HG03103 (cell line): ENCODE measurements around the gene ATP13A3.

Experiments used
- ATAC-seq: cut with Tn5 transposase; IDR thresholded peaks from one replicate; pipeline ENCODE4 v1.9.1; 2021; ENCODE audit warnings: low read depth; ENCODE audit not compliant: unreplicated experiment

Gene ATP13A3

DNA sequence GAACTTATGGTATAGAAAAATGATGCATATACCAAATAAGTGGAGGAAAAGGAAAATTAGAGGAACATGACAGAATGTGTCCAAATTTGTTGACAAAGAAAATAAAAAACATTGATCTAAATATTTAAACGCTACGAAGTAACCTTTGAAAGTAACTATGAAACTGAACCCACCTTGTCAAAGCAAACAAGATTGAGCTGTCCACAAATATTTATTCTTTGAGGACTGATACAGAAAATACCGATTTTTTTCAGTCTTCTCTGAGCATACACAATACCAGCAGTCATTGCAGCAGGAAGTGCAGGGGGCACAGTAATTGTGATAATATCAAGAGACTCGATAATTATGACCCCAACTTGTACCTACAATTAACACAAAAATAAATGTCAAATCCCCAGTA is 40.0 kb downstream of the ATP13A3 start:
- ATAC-seq = no peak

DNA sequence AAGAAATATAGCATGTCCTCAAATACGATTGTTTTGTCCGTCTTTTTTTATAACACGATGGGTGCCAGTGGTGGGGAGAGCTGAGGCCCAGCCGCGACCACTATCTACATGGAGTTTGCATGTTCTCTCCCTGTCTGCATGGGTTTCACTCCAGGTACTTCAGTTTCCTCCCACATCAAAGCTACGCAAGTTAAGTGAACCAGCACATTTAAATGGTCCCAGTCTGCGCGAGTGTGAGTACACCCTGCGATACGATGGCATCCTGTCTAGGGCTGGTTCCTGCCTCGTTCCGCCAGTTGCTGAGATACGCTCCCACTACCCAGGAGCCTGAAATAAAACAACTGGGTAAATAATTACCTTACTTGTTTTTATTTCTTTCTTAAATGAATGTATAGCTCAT is 40.6 kb downstream of the ATP13A3 start:
- ATAC-seq = no peak

DNA sequence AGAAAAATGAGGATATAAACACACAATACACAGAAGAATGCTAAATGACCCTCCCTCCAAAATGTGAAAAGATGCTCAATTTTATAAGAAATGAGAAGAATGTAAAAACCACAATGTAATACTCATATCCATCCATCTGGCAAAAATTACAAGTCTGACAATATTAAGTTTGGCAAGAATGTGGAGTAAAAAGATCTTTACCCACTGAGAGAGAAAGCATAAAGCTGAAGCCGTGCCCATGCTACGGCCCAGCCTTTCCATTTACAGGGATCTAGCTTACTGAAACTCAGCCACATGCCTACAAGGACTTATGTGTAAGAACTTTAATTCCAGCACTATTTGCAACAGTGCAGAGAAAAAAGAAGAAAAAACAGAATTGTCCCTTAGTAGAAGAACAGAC is 42.9 kb downstream of the ATP13A3 start:
- ATAC-seq = no peak

DNA sequence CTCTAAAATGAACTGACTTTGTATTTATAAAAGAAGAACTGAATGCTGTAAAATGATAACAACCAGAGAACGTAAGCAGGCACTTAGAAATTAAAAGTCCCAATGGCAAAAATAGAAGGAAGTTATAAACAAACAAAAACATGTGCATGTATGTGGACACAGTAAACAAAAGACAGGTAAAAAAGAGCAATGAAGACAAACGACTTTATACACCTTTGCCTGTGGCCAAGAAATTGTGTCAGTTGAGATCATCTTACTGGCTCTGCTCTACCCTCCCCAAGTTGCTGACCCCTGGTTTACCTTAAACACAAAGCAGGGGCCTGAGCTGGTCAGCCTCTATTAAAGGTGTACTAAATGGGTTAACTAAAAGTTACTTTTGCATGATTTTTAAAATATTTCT is 46.0 kb downstream of the ATP13A3 start:
- ATAC-seq = no peak

- ATAC-seq = no peak
Observed at GRCh38 chr3:194439881-194440550, 46.8 kb downstream of the ATP13A3 start.

- ATAC-seq = no peak
Observed at GRCh38 chr3:194434503-194434902, 52.3 kb downstream of the ATP13A3 start.

DNA sequence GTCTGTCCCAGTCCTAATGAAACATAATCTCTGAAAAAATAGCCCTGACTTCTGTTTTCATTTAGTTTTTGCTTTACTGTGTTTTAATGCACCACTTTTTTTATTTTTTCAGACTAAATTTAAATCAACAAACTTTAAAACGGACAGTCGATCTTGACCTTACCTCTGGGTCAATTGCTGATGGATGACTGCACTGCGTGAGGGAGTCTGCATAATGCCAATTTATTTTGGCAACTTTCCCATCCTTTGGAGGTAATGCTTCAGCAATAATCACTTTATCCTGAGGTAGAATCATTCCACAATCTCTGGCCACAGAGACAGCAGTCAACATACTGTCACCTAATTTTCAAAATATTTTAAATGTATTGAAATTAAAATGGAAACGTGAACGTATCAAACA is 55.2 kb downstream of the ATP13A3 start:
- ATAC-seq = no peak

- ATAC-seq = no peak
Observed at GRCh38 chr3:194425399-194425798, 61.4 kb downstream of the ATP13A3 start.

GRCh38 chr3:194424953-194425352 is 61.8 kb downstream of the ATP13A3 start:
- no peak for ATAC-seq

GRCh38 chr3:194424373-194424772 is 62.4 kb downstream of the ATP13A3 start:
- no peak for ATAC-seq

DNA sequence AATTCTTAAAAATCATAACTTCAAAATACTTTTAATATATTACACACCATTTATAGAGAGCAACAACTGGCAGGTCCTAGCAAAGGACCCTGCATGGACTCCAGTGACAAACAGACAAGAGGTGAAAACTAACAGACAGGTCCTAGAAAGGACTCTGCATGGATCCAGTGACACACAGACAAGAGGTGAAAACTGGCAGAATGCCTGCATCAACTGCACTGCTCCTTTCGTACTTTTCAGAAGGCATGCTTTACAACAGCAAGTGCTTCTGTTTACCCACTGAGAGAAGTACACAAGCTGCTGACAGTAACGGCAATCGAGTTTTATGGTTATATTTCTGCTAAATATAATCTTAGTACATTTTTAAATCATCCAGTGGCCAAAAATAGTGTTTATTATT is 63.5 kb downstream of the ATP13A3 start:
- no peak for ATAC-seq

GRCh38 chr3:194422188-194422587 is 64.6 kb downstream of the ATP13A3 start:
- no peak for ATAC-seq

DNA sequence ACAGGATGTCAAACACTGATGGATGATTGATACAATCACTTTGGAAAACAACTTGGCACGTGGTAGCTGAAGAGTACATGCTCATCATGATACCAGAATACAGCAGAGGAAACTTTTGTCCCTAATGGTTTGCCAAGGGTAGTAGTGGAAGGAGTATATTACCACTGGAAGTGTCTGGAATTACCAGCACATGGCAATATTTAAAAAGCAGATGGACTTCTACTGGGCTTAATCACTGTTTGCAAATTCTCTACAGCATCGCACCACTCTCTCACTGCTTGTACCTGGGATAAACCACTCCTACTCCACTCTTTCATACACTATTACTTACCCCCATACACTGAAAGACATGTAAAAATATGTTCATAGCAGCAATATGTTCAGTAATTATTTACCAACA is 68.1 kb downstream of the ATP13A3 start:
- ATAC-seq = no peak

DNA sequence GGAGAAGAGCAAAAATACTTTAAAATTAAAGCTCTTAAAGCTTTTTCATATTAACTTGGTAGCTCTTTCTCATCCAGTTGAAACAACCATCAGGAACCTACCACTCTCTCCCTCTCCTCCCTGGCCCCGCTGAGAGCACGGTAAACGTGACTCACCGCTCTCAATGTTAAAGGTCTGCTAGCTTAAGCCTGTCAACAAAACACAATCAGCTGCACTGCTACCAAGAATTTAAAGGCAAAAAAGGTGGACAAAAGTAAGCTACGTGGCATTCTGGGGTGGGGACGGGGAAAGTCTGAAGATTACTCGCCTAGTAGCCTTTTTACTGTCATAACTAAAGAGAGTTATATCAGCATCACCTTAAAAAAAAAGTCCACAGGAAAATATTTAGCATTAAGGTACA is 79.4 kb downstream of the ATP13A3 start:
- ATAC-seq = no peak

GRCh38 chr3:194405766-194406165 is 81.0 kb downstream of the ATP13A3 start:
- no peak for ATAC-seq

DNA sequence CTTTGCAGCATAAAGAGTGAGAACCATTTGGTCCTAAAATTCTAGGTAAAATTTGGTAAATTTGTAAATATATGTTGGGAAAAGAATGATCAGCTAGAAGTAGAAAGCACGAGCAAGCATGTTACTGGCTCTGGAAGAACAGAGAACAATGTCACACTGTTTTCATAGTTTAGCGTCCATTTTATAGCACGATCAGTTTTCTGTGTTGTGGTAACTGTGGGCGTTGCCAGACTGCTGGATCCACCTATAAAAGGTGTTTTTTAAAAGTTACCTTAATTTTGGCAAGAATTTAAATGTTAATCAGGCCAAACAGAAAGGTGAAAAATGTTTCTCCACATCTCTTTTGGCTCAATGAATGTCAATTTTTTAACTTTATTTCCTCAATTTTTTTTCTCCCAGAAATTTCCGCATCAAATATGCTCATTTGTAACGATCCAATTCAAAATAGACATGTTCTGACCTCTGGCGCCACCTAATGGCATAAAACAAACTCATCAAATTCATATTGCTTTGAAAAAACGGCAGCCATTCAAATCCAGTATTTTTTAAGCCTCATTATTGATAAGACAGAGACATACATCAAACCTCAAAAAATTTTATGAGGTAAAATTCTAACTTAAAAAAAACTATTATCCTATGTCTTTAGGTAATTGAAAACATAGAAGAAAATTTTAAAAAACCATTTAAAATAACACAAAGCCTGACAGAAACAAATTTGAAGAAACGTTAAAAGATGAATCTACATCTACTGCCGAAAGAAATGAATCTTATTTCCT is 82.2 kb downstream of the ATP13A3 start:
- no peak for ATAC-seq

DNA sequence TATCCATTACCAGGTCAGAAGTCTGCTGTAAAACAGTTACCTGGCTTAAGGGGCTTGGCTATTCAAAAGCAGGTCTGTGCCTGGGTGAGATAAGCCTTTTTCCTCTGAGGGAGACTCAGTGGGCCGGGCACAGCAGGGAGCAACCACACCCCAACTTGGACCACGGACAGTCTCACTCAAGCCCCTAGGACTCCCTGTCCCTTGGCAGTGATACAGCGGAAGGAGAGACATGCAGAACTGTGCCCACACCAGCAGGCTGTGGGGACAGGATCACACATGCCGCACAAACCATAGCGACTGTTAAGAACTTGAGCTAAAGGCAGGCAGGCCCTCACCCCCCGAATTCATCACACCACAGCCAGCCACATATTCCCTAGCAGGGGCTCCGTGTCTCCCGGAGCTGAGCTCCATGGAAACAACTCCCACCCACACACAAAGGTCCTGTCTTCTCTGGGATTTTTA is 84.9 kb downstream of the ATP13A3 start:
- no peak for ATAC-seq

- no peak for ATAC-seq
Observed at GRCh38 chr3:194401346-194401745, 85.5 kb downstream of the ATP13A3 start.

GRCh38 chr3:194399874-194400411 is 86.9 kb downstream of the ATP13A3 start:
- ATAC-seq = no peak

- ATAC-seq = no peak
Observed at GRCh38 chr3:194399166-194399565, 87.6 kb downstream of the ATP13A3 start, which contains the start of gene GP5. Gene GP5 (minus strand): TSS chr3:194399266. CDS start chr3:194398282, 984 bp downstream.

- no peak for ATAC-seq
Observed at GRCh38 chr3:194397757-194398312, 89.0 kb downstream of the ATP13A3 start.
